Transverse colon (tissue), 4 donors: ENCODE data around the gene KCNG1.

Experiments
- EP300 ChIP-seq: sonication (generic); formaldehyde crosslinking; IDR thresholded peaks from one replicate; pipeline ENCODE4 v1.6.1; 2017; ENCODE audit warnings: antibody characterized with exemption, low read depth
- POLR2A ChIP-seq: fragments of 450-650 bp; IDR thresholded peaks from one replicate; pipeline ENCODE4 v1.6.1; 2016; ENCODE audit warnings: antibody characterized with exemption, mild to moderate bottlenecking, moderate library complexity
- POLR2AphosphoS5 ChIP-seq, 3 donors: sonication (generic); formaldehyde crosslinking; IDR thresholded peaks; one replicate each; pipeline ENCODE4 v1.6.1; 2016; ENCODE audit warnings: antibody characterized with exemption in 3 of 3
- TF ChIP-seq, protein P1 (sequence below), 5 experiments: fragments of 200-600 bp in 3 of 5; fragments of 450-650 bp in 2 of 5; sonication (generic) in 3 of 5; IDR thresholded peaks; 1 replicate in 2 of 5; 2 replicates in 3 of 5; pipeline ENCODE4 v1.5.1; 2016 to 2017; ENCODE audit warnings: antibody characterized with exemption in 5 of 5, inconsistent platforms in 3 of 5, mild to moderate bottlenecking in 2 of 5, moderate library complexity in 1 of 5

DNA sequence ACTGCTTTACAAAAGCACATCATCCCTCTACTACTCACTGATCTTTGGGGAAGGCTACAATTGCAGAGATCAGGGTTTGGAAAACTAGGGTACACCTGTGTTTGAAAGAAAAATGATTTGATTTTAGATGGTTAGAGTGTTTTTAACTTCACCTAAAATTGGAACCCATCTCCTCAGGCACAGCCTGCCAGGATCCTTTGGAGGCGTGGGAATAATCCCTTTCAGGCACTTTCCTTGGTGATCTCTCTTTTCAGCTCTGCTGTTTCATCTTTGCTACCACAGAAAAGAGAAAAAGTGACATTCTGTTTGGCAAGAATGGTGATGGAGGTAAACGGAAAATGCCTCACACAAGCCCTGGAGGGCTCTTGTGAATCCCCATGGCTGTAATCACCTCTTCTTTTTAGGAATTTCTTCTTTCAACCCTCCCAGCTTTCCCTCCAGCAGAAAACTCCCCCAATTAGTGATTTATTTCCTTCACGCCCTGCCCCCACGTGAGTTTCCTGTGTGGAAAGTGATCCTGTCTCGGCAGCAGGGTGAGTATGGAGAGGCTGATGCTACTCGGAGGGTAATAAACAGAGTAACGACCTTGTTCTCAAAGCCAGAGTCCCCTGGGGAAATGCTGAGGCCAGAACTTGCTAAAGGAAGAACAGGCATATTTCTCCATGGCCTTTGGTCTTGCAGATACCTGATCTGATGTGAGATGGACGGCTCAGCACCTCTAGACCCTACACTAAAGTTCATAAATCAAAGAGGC, 9.2 kb downstream of the KCNG1 start:
- TF ChIP-seq POLR2AphosphoS5 (IDR thresholded peaks at IDR 0.05) (no peak), POLR2A (no peak), EP300 (no peak)
- TF ChIP-seq, protein P1, sequence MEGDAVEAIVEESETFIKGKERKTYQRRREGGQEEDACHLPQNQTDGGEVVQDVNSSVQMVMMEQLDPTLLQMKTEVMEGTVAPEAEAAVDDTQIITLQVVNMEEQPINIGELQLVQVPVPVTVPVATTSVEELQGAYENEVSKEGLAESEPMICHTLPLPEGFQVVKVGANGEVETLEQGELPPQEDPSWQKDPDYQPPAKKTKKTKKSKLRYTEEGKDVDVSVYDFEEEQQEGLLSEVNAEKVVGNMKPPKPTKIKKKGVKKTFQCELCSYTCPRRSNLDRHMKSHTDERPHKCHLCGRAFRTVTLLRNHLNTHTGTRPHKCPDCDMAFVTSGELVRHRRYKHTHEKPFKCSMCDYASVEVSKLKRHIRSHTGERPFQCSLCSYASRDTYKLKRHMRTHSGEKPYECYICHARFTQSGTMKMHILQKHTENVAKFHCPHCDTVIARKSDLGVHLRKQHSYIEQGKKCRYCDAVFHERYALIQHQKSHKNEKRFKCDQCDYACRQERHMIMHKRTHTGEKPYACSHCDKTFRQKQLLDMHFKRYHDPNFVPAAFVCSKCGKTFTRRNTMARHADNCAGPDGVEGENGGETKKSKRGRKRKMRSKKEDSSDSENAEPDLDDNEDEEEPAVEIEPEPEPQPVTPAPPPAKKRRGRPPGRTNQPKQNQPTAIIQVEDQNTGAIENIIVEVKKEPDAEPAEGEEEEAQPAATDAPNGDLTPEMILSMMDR (IDR thresholded peaks at IDR 0.05): no peak
